ENCODE results near the gene PRKCI.

DNA sequence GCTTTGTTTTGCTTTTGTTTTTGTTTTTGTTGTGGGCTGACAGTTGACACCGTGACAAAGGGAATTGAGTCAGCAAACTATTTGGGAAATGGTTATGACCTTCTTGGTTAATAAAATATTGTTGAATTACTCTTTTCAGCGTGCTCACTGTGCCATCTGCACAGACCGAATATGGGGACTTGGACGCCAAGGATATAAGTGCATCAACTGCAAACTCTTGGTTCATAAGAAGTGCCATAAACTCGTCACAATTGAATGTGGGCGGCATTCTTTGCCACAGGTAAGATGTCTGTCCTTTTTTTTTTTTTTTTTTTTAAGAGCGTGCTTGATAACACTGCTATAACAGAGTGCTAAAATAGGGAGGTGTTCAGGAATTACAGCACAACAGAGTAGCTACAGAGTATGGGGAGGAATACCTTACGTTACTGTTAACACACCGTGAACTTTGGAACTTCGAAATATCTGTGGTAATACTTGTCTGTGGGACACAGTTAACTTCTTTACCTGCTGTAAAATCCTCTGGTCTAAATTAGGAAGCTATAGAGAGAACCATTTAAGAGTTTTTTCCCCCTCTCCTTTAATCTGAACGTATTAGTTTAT, 48.2 kb downstream of the PRKCI start:
- no peak for TF ChIP-seq NR3C1 (CRISPR knock-in tag; IDR thresholded peaks at IDR 0.05)
- no peak for TF ChIP-seq SIN3A (IDR thresholded peaks at IDR 0.05; ENCODE audit: borderline replicate concordance in 2 of 2, control insufficient read depth in 1 of 2, low read depth in 2 of 2, low read length in 2 of 2)
- TF ChIP-seq CHD4 (IDR thresholded peaks at IDR 0.05; ENCODE audit: insufficient read depth, insufficient replicate concordance, low read depth, low read length, poor library complexity, severe bottlenecking), result no peak

Data from K562 (cell line).